NCI-H82 treated with DMSO at 0.1 percent for 48 hours (cell line): ENCODE data around the gene SPATS2L.

Experiments used
- DNase-seq: peaks from one replicate; lab custom pipeline; 2025; ENCODE audit not compliant: unreplicated experiment; lab: John Stamatoyannopoulos, UW

SPATS2L gene

DNA sequence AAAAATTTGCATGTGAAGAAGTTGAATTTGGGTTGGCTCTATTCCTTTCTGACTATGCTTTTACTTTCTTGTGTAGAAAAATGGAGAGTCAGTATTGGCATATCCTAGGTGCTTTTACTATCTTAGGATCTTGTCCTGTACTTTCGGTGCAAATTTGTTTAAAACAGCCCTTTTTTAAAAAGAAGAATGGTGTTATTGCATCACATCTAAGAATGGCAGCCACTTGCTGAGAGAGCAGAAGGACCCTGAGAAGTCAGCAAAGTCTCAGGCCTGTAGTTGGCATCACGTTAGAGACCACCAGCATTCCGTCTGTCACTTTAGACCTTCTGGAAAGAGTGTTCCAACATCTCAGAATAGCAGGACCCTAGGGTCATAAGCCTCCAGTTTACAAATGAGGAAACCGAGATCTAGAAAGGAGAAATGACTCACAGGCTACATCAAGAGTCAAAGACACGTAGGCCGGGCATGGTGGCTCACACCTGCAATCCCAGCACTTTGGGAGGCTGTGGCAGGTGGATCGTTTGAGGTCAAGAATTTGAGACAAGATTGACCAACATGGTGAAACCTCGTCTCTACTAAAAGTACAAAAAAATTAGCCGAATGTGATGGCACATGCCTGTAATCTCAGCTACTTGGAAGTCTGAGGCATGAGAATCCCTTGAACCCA lies 42.5 kb downstream of the SPATS2L start:
- DNase-seq = no peak

DNA sequence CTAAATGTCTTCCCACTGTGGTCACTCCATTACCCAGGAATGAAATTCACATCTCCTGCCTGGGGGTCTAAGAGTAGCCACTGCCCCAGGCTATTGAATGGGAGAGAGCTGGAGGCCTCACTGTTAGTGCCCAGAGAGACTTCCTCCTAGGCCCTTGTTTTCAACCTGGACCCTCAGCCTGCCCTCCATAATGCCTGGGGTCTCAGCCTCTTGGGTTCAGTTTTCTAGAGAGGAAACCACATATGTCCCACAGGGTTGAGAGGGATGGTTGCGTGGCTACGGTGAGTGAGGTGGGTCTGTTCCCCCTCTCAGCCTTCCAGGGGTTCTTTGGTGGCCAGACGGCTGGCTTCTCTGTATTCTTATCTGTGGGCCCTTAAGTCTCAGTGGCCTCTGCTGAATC lies 43.4 kb downstream of the SPATS2L start:
- DNase-seq = no peak

DNA sequence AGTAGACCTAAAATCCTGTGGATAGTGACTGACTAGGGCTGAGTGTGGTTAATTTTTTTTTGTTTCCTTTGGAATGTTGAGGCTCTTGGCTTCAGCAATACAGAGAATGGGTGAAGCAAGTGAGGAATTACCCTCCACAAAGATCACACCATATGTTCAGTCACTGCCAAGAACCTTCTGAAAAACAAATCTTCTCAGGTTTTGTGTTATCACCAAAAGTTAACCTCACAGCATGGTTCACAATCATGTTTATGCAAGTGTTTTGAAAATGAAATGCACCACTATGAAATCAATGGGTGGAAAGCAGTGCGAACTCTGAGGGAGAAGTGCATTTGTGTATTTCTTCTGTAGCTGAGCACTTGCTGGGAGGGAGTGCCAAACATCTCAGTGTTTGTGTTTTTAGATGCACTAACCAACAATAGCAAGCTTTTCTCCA lies 44.4 kb downstream of the SPATS2L start:
- DNase-seq = no peak

DNA sequence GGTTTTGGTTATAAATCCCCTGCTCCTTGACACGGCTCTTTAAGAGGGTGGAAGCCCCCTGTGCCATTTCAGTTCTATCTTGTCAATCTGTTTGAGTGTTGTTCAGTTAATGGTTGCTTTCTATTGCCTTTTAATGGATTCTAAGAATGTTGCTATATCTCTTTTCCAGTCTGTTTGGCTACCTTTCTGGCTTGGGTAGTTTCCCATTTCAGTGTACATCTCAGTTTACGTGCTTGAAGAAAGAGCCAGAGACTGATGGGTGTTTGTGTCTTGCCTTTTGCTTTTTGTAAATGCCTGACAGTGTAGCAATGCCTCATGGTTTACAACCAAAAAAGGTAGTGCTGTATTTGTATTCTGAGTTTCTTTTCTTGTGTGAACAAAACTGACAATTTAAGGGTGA lies 45.3 kb downstream of the SPATS2L start:
- no peak for DNase-seq

DNA sequence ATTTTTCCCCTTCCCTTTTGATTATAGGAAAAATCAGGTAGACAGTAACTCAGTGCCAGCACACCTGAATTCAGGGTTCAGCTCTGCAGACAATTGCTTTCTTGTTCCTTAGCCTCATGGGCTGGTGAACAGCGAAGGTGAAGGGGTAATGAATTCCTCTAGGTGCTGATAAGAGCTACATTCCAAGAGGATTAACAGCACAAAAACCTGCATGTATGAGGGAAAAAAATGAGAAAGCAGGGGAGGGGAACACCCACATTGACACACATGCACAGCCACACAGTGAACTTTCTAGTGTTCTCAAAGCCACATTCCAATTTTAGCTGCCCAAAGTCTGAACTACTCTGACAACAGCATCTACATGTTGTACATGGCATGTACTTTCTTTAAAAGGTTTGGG lies 46.1 kb downstream of the SPATS2L start:
- no peak for DNase-seq

DNA sequence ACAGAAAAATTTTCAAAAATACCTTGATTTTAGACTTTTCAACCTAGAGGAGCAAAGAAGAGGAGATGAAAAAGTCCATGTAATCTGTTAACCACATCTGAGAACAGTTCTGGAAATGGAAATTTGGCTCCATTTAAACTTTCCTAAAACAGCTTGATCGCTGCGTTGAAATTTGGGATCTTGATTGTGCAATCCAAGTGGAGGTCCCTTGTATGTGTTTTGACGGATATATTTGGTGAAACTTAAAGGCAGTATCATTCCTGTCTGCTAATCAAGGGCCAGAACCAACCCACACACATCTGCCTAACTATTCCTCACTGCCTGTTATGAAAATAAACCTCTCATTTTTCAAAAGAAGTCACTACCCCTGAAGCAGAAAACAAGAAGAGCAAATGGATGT lies 46.6 kb downstream of the SPATS2L start:
- no peak for DNase-seq

DNA sequence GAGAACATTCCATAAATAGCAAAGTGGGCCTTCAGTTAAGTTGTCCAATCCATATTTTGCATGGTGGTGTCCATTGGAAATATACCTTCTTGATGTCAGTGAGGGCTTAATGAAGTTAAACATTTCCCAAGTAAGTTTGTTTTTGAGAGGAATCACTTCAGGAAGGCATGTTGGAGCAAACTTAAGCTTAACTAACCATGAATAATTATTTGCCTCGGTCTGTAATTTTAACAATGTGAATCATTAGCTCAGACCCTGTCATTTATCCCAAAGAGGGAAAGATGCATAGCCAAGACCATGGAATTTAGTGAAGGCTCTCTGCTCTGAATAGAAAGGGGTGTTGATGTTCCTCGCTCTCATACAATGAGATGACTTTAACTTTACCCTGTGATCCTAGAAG lies 47.4 kb downstream of the SPATS2L start:
- DNase-seq = no peak

DNA sequence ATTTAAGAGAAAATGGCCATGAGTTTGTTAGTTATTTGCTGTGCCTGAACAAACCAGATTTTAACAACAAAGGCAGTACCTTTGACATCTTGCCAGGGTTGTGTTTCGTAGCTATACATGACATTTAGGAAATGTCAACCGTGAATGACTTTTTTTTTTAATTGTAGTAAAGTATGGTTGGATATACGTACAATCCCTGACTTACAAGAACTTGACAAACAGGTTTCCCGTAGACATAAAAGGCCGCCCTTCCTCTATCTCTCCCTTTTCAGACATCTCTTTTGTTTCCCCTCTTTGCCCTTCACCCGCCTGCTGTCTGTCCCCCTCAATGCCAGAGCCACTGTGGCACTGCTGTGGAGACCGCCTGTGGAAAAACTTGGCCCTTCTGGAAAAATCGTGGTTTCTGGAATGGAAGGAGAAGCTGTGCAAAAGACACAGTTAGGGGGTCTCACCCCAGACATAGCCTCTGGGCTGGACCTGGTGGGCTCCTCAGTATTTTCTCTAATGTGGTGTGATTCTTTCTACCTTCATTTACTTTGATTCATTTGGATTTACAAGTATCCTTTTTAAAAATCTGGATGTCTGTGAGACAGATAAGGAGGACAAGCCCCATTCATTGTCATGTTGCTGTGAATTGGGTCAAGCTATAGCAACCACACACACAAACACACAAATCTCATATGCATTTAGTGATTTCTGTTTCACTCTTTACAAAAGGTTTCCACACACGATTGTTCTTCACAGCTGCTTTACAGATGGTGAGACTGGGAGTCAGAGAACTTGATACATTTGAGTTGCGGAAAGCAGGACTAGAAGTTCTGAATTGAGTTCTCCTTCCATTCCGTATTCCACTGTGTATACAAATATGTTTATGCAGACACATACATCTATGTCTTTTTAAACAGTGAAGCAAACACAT lies 48.6 kb downstream of the SPATS2L start:
- no peak for DNase-seq

DNA sequence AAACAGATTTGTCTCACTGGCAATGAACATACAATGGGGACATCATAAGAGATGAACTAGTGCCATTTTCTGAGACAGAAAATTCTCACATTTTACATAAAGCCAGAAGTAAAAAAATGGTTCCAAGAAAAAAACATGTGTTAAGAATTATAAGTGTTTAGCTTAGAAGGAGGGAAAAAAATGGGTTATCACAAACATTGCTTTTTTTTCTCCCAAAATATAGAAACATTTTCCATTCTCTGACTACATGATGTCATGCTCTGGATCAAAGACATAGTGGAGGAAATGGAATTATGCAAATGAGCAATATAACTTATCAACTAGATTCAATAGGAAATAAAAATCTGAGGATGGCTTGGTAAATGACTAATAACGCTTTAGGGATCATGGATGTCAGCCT lies 49.8 kb downstream of the SPATS2L start:
- no peak for DNase-seq

DNA sequence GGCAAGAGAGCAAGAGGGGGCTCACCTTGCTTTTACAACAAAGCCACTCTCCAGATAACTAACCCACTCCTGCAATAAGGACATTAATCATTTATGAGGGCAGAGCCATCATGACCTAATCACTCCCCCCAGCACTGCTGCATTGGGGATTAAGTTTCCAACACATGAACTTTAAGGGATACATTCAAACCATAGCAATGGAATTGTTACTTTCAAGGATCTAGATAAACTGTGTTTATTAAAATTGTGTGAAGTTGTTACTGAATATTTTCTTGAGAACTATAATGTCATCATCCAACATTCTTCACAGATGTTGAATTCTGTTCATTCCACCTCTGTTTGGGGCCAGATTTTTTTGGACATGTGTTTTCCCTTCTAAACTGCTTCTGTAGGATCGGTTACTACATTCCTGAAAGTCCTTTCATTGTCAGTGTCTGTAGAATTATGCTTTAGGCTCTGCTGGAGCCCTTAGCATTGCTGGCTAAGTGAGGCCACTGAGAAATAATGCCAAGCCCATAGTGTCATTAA lies 50.4 kb downstream of the SPATS2L start:
- no peak for DNase-seq

DNA sequence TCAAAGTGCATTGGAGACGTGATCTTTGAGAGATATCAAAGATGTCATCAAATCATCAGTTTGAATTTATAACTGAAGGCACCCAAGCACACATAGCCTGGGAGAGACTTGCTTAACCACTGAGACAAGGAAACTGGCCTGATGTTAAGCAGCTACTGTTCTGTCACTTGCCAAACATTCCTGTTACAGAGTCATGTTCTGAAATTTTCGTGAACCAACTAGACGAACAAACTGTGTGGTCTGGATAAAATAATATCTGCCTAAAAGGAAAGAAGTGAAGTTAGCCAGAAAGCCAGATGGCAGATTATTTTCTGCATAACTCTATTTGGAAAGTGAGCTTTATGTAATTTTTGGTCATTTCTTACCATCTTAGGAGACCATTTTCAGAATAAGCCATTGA lies 51.4 kb downstream of the SPATS2L start:
- no peak for DNase-seq

DNA sequence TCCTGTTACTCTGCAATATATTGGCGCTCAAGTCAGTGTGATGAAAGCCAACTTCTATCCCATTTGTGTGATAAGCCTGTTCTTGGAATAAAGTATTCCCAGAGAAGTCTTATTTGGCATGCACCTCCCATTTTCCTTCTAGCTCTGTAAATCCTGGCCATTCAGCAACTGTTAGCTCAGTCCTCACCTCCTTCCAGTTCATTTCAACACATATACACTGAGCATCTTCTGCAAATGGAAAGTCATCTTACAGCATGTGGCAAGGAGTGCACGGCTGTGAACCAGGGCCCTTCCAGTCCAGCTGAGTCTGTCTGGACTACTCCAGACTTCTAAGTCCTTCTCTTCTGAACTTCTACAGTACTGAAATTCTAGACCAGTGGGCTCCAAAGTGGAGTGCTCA lies 53.1 kb downstream of the SPATS2L start:
- DNase-seq = no peak

DNA sequence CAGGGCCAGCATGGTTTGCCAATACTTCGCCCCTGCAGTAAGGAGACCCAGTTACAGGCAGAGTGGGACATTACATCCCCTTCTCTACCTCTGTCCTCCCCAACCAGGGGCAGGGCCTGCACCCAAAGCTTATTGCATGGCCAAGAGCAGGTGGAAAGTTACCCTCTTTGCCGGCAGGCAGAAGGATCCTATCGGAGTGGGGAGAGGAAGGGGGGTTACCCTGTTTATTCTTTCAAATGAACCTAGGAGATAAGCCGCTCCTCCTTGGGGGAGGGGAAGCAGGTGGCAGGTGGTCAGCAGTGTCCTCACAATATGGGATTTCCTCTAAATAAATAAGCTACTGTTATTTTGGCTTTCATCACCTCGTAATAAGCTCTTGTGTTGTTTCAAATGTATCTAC lies 53.9 kb downstream of the SPATS2L start:
- peak; percentile 71 for DNase-seq

DNA sequence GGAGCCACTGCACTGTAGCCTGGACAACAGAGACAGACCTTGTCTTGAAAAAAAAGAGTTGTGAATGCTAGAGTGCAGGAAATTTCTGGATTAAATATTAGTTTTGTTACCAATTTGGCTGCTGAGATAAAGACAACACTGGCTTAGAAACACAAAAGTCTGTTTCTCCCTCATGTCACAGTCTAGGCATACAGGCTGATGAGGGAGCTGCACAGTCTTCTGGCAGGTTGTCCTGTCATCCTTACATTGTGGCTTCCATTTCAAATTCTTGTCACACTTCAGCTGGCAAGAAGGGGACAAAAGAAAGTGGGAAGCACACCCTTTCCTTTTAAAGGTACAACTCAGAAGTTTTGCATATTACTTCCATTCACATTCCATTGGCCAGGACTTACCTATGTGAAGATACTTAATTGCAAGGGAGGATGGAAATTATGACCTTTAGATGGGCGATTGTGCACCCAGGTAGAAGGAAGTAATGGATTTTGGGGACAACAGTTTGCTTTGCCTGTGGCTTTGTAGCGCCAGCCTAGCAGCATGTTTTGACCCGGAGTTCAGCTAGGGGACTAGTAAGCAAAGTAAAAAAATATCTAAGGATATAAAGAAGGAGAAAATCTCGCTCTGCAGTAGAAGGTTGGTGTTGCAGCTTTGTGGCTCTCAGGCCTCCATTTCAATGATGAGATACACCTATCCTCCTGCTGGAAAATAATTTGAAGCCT lies 55.9 kb downstream of the SPATS2L start:
- DNase-seq = no peak

DNA sequence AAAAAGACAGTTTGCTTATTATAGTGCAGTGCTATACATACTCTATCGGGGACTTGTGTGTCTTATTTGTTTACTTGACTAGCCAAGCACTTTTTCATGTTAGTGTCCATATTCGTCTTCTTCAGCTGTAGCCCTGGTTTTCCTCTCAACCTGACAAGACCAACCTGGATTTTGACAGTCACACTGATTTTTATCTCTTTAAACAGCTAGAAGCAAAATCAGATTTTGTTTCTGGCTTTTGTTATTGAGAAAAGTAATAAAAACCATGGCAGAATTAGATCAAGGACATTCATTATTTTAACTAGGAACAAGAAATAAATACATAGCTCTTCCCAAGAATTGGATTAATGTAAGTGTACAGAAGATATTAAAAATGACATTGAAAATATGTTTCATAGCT lies 56.8 kb downstream of the SPATS2L start:
- no peak for DNase-seq

DNA sequence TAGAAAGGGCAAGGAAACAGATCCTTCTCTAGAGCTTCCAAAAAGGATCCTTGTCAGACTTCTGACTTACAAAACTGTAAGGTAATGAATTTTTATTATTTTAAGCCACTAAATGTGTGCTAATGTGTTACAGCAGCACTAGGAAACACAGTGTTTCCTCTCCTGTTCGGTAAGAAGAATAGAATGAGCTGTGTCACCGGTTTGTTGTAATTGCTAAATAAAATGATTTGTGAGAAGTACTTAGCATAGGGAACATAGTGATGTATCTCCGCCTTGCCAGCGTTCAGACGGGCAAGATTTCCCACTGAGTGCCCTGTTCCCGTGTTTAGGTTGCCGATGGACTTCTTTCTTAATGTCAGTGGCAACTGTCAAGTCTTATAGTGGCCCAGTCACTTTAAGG lies 57.6 kb downstream of the SPATS2L start:
- DNase-seq = no peak

DNA sequence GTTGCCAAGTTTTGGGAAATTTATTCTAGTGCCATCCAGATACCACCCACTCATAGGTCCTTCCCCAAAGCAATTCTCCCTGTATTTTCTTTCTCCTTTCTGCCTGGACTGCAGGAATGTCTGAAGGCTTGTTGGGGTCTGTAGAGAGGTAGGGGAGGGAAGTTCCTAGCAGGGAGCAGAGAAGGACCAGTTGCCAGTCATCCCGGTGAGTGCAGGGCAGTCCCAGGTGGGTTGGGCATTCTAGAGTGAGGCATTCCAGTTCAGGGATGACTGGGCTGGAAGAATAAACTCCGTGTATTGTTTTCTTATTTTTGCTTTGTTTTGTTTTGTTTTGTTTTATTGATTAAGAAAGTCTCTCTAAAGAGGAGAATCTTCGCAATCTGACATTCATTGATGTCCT lies 58.1 kb downstream of the SPATS2L start:
- DNase-seq = no peak

DNA sequence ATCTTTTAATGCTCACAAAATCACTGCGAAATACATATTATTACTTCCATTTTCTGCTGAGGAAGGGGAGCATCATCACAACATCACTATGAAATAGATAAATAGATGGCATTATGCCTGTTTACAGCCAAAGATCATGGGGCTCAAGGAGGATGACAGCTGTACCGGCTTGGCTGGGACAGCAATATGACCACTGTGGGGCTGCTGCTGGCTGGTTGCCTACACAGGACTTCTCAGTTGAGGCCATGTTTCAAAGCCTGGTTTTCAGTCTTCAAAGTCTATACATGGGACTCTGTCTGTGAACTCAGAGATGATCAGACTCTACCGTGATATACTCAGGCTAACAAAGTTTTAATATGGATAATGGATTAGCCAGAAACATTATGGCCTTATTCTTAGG lies 58.7 kb downstream of the SPATS2L start:
- DNase-seq = no peak

DNA sequence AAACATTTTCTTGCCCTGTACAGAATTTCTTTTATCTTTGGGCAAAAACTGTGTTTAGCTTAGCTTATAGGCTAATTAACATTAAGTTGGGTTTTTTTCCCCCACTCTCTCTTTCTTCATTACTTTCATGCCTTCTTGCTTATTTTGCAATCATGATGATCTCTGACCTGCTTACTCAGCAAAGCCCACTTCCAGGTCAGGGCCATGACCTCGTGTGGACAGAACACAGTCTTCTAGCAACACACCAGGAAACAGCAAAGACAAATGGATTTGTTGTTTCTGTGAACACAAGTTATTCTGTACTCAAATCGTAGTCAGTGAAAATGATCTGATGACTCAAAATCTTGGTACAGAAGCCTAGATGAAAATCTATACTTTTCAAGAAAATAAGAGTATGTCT lies 60.7 kb downstream of the SPATS2L start:
- DNase-seq = no peak

DNA sequence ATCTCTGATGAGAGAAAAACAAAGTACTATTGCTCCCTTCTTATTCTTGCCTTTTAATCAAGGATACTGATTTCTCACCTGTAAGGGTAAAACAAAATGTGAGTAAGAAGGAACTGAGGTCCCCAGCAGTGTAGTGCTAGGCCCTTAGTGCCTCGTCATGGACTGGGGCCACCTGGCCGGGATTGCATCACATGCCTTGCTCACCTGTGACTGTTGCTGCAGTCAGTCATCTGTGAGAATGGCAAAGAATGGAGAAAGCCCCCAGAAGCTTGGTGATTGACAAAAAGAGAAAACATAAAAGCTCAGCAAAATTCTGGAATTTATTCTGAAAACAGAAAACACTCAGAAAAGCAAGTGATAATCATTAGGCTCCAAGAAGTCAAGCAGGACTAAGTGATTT lies 63.4 kb downstream of the SPATS2L start:
- DNase-seq = no peak

DNA sequence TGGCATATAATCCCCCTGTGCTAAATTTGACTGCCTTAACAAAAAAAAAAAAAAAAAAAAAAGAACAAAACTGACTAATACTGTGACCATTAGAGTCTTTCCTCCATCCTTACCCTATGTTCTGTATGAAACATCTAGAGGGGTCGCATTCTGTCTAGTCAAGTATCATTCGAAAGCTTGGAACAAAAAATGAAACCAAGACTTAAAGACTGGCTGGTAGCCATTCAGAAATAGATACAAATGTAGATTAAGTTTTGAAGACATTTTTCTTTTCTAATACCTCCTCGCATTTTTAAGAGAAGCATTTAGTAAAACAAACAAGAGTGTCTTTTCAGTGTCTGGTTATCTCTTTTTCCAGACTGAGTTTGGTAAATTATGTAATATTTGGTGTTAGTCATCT lies 66.7 kb downstream of the SPATS2L start:
- DNase-seq = no peak

DNA sequence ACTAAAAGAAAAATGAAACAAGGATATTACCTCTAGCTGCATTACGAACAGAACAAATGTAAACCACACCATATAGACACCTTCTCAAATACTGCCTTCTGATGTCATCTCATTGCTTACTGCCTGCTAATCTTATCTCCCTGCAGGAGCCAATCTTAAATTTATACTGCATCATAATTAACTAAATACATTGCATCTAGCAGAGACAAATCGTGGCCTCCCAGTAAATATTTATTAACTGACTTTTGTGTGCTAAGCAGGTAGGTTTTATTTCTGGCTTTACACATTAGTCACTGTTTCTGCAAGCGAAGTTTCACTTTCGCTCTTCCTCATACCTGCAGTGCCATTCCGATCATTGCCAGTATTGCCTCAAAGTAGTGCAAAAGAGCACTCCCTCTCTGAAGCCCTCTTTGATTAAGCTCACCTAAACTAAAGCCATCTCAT lies 67.5 kb downstream of the SPATS2L start:
- DNase-seq = no peak
